HepG2 (cell line): ENCODE data around the gene ATRNL1. TPM values are rescaled to one million over a fixed set of nuclear protein-coding genes. Genes with fewer than 3 reads are reported as not detected.

Experiments used
- FOXC1 ChIP-seq: sonication (generic); formaldehyde crosslinking; IDR thresholded peaks from 2 replicates; pipeline ENCODE4 v1.8.0; 2022; ENCODE audit warnings: mild to moderate bottlenecking, missing genetic modification reagents, borderline replicate concordance
- HOXA9 ChIP-seq: sonication (generic); formaldehyde crosslinking; IDR thresholded peaks from 2 replicates; pipeline ENCODE4 v1.8.1; 2022; ENCODE audit warnings: missing genetic modification reagents, mild to moderate bottlenecking, moderate library complexity, borderline replicate concordance
- MATR3 ChIP-seq: sonication (generic); formaldehyde crosslinking; IDR thresholded peaks from 2 replicates; pipeline ENCODE4 v1.4.0; 2020; ENCODE audit warnings: missing genetic modification reagents
- NR2F6 ChIP-seq, 2 experiments: IDR thresholded peaks; 2 replicates each; pipeline ENCODE4 v1.6.1; 2016; ENCODE audit warnings: antibody characterized with exemption in 1 of 2, mild to moderate bottlenecking in 1 of 2
- PAF1 ChIP-seq: IDR thresholded peaks from 2 replicates; pipeline ENCODE4 v1.6.1; 2016; ENCODE audit warnings: missing genetic modification reagents, missing compliant biosample characterization
- PHB2 ChIP-seq: fragments of 450-650 bp; IDR thresholded peaks from 2 replicates; pipeline ENCODE4 v1.6.1; 2018; ENCODE audit not compliant: partially characterized antibody
- RORA ChIP-seq: sonication (generic); formaldehyde crosslinking; IDR thresholded peaks from 2 replicates; pipeline ENCODE4 v1.5.0; 2020; ENCODE audit warnings: mild to moderate bottlenecking, missing genetic modification reagents, moderate library complexity
- RXRA ChIP-seq: sonication (generic); formaldehyde crosslinking; IDR thresholded peaks from 2 replicates; pipeline ENCODE4 v1.5.1; 2020; ENCODE audit warnings: missing genetic modification reagents
- SCMH1 ChIP-seq: sonication (generic); formaldehyde crosslinking; IDR thresholded peaks from 2 replicates; pipeline ENCODE4 v1.9.0; 2021; ENCODE audit warnings: missing genetic modification reagents, mild to moderate bottlenecking, borderline replicate concordance
- SSRP1 ChIP-seq: IDR thresholded peaks from 2 replicates; pipeline ENCODE4 v1.6.1; 2016; ENCODE audit warnings: control low read depth
- TGIF2 ChIP-seq: IDR thresholded peaks from 2 replicates; pipeline ENCODE4 v1.6.1; 2016; ENCODE audit warnings: control low read depth, missing compliant biosample characterization
- ZBTB1 ChIP-seq: sonication (generic); formaldehyde crosslinking; IDR thresholded peaks from 2 replicates; pipeline ENCODE4 v1.4.0; 2020; ENCODE audit warnings: missing genetic modification reagents, borderline replicate concordance
- ZFYVE20 ChIP-seq: sonication (generic); formaldehyde crosslinking; IDR thresholded peaks from 2 replicates; pipeline ENCODE4 v1.8.0; 2023; ENCODE audit warnings: low read depth, mild to moderate bottlenecking, moderate library complexity, missing genetic modification reagents, borderline replicate concordance
- ZIK1 ChIP-seq: sonication (generic); formaldehyde crosslinking; IDR thresholded peaks from 2 replicates; pipeline ENCODE4 v1.5.0; 2020; ENCODE audit warnings: mild to moderate bottlenecking, low read depth, missing genetic modification reagents, borderline replicate concordance
- ZKSCAN8 ChIP-seq: IDR thresholded peaks from 2 replicates; pipeline ENCODE4 v1.6.1; 2016; ENCODE audit warnings: borderline replicate concordance, missing genetic modification reagents, missing compliant biosample characterization
- ZMYM2 ChIP-seq: sonication (generic); formaldehyde crosslinking; IDR thresholded peaks from 2 replicates; pipeline ENCODE4 v1.8.0; 2022; ENCODE audit warnings: mild to moderate bottlenecking, missing genetic modification reagents
- ZNF251 ChIP-seq: sonication (generic); formaldehyde crosslinking; IDR thresholded peaks from 2 replicates; pipeline ENCODE4 v1.9.0; 2021; ENCODE audit warnings: mild to moderate bottlenecking, missing genetic modification reagents
- ZNF263 ChIP-seq: sonication (generic); formaldehyde crosslinking; IDR thresholded peaks from 2 replicates; pipeline ENCODE4 v1.4.0; 2020; ENCODE audit warnings: missing genetic modification reagents
- ZNF564 ChIP-seq: sonication (generic); formaldehyde crosslinking; IDR thresholded peaks from 2 replicates; pipeline ENCODE4 v1.8.1; 2023; ENCODE audit warnings: mild to moderate bottlenecking, missing genetic modification reagents
- ZNF772 ChIP-seq: sonication (generic); formaldehyde crosslinking; IDR thresholded peaks from 2 replicates; pipeline ENCODE4 v1.5.0; 2020; ENCODE audit warnings: mild to moderate bottlenecking, missing genetic modification reagents
- polyA plus RNA-seq, 8 experiments: library from polyadenylated mRNA; depleted of rRNA in 3 of 8; stranded (reverse) in 7 of 8; unstranded in 1 of 8; fragments of >200 nt; fragmentation: Illumina TruSeq in 4 of 8; extraction: Trizol in 4 of 8; gene quantifications; 2 replicates each; pipeline versions ENCODE4 v1.2.1 to v1.2.3, GENCODE V29; 2011 to 2016; ENCODE audit warnings: low read depth in 4 of 8, missing spikeins in 1 of 8, mixed read lengths in 1 of 8; ENCODE audit not compliant: insufficient read depth in 1 of 8
- total RNA-seq, 5 experiments: library from RNA; depleted of rRNA; stranded (reverse); fragments of >200 nt; fragmentation: Illumina TruSeq; extraction: Trizol; gene quantifications; 2 replicates each; pipeline ENCODE4 v1.2.3, GENCODE V29; 2016; ENCODE audit warnings: low read depth in 1 of 5
- TF ChIP-seq, protein P1 (sequence below): sonication (generic); formaldehyde crosslinking; IDR thresholded peaks from 2 replicates; pipeline ENCODE4 v1.8.0; 2022; ENCODE audit warnings: mild to moderate bottlenecking, missing genetic modification reagents, moderate library complexity
- TF ChIP-seq, protein P2 (sequence below): sonication (generic); formaldehyde crosslinking; IDR thresholded peaks from 2 replicates; pipeline ENCODE4 v1.4.0; 2020; ENCODE audit warnings: missing genetic modification reagents, mild to moderate bottlenecking, borderline replicate concordance
- TF ChIP-seq, protein P3 (sequence below): sonication (generic); formaldehyde crosslinking; IDR thresholded peaks from 2 replicates; pipeline ENCODE4 v1.4.0; 2020; ENCODE audit warnings: mild to moderate bottlenecking, missing genetic modification reagents
- TF ChIP-seq, protein P4 (sequence below): IDR thresholded peaks from 2 replicates; pipeline ENCODE4 v1.6.1; 2016; ENCODE audit warnings: missing compliant biosample characterization, missing genetic modification reagents, borderline replicate concordance
- TF ChIP-seq, protein P5 (sequence below): sonication (generic); formaldehyde crosslinking; IDR thresholded peaks from 2 replicates; pipeline ENCODE4 v1.8.0; 2022; ENCODE audit warnings: missing genetic modification reagents, mild to moderate bottlenecking, inconsistent platforms, borderline replicate concordance

Gene ATRNL1
- total and polyA plus RNA-seq, 2 of the 13 experiments (the other 11 are each of a cell fraction or from before 2014, with no cell fraction given), result 0.04 TPM; not detected in 1

DNA sequence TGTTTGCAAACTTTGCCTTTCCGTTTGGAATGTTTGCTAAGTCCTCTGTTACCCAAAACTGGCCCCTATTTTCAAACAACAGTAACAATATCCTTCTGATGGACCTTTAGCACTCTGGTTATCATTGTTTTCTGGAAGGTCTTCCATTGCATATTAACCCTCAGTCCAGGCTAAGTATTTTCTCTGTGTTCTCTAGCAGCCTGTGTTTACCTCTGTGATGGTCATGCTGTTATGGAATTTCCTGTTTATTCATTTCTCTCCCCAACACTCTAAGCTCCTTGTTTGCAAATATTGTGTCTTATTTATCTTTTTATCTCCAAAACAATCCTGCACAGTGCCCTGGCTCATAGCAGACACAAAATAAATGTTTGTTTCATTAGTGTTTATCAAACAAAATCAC lies 560.3 kb downstream of the ATRNL1 start (continued):
- TF ChIP-seq, protein P1, sequence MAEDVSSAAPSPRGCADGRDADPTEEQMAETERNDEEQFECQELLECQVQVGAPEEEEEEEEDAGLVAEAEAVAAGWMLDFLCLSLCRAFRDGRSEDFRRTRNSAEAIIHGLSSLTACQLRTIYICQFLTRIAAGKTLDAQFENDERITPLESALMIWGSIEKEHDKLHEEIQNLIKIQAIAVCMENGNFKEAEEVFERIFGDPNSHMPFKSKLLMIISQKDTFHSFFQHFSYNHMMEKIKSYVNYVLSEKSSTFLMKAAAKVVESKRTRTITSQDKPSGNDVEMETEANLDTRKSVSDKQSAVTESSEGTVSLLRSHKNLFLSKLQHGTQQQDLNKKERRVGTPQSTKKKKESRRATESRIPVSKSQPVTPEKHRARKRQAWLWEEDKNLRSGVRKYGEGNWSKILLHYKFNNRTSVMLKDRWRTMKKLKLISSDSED (CRISPR knock-in tag), result no peak
- TF ChIP-seq, protein P2, sequence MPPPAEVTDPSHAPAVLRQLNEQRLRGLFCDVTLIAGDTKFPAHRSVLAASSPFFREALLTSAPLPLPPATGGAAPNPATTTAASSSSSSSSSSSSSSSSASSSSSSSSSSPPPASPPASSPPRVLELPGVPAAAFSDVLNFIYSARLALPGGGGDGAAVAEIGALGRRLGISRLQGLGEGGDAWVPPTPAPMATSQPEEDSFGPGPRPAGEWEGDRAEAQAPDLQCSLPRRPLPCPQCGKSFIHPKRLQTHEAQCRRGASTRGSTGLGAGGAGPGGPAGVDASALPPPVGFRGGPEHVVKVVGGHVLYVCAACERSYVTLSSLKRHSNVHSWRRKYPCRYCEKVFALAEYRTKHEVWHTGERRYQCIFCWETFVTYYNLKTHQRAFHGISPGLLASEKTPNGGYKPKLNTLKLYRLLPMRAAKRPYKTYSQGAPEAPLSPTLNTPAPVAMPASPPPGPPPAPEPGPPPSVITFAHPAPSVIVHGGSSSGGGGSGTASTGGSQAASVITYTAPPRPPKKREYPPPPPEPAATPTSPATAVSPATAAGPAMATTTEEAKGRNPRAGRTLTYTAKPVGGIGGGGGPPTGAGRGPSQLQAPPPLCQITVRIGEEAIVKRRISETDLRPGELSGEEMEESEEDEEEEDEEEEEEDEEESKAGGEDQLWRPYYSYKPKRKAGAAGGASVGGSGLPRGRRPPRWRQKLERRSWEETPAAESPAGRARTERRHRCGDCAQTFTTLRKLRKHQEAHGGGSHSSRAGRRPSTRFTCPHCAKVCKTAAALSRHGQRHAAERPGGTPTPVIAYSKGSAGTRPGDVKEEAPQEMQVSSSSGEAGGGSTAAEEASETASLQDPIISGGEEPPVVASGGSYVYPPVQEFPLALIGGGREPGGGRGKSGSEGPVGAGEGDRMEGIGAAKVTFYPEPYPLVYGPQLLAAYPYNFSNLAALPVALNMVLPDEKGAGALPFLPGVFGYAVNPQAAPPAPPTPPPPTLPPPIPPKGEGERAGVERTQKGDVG, result no peak
- TF ChIP-seq NR2F6 (IDR thresholded peaks at IDR 0.05), result no peak; the same call in 1 of the 2 replicates
- no peak for TF ChIP-seq NR2F6 (CRISPR knock-in tag; IDR thresholded peaks at IDR 0.05)
- TF ChIP-seq RORA (CRISPR knock-in tag), result no peak
- no peak for TF ChIP-seq ZNF251 (CRISPR knock-in tag)
- TF ChIP-seq ZFYVE20 (CRISPR knock-in tag), result no peak
- TF ChIP-seq ZNF263, result no peak
- TF ChIP-seq ZBTB1 (CRISPR knock-in tag), result no peak
- TF ChIP-seq ZNF772 (CRISPR knock-in tag), result no peak
- no peak for TF ChIP-seq PHB2
- TF ChIP-seq, protein P3, sequence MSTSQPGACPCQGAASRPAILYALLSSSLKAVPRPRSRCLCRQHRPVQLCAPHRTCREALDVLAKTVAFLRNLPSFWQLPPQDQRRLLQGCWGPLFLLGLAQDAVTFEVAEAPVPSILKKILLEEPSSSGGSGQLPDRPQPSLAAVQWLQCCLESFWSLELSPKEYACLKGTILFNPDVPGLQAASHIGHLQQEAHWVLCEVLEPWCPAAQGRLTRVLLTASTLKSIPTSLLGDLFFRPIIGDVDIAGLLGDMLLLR (CRISPR knock-in tag), result no peak
- TF ChIP-seq SSRP1, result no peak
- no peak for TF ChIP-seq ZKSCAN8 (CRISPR knock-in tag)
- TF ChIP-seq ZMYM2 (CRISPR knock-in tag), result no peak
- no peak for TF ChIP-seq TGIF2
- TF ChIP-seq, protein P4, sequence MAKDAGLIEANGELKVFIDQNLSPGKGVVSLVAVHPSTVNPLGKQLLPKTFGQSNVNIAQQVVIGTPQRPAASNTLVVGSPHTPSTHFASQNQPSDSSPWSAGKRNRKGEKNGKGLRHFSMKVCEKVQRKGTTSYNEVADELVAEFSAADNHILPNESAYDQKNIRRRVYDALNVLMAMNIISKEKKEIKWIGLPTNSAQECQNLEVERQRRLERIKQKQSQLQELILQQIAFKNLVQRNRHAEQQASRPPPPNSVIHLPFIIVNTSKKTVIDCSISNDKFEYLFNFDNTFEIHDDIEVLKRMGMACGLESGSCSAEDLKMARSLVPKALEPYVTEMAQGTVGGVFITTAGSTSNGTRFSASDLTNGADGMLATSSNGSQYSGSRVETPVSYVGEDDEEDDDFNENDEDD (CRISPR knock-in tag), result no peak
- no peak for TF ChIP-seq HOXA9 (CRISPR knock-in tag)
- TF ChIP-seq MATR3 (CRISPR knock-in tag), result no peak
- no peak for TF ChIP-seq PAF1
- TF ChIP-seq ZIK1, result no peak
- TF ChIP-seq RXRA (CRISPR knock-in tag), result no peak
- no peak for TF ChIP-seq ZNF564 (CRISPR knock-in tag)
- TF ChIP-seq, protein P5, sequence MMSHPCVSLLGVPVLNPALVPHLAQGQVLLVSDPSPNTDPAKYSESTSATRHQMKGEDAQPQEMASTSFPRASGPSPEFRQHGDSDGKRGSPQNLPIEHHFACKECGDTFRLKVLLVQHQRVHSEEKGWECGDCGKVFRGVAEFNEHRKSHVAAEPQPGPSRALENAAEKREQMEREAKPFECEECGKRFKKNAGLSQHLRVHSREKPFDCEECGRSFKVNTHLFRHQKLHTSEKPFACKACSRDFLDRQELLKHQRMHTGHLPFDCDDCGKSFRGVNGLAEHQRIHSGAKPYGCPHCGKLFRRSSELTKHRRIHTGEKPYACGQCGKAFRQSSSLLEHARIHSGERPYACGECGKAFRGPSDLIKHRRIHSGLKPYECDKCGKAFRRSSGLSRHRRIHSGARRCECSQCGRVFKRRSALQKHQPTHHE (CRISPR knock-in tag), result no peak
- no peak for TF ChIP-seq FOXC1
- no peak for TF ChIP-seq SCMH1 (CRISPR knock-in tag)
